Uterus (tissue), 4 donors: ENCODE results near the gene SCAF4. TPM values are rescaled to one million over a fixed set of nuclear protein-coding genes. Genes with fewer than 3 reads are reported as not detected.
"Not testable (repeated sequence)": the region's sequence is repeated elsewhere in the genome, so short reads cannot be mapped to it uniquely, and the experiment has no call there.

Experiments
- DNase-seq, 2 donors: peaks; one replicate each; pipeline ENCODE4 v3.0.0-alpha.2; 2019 to 2020
- H3K27ac ChIP-seq, 2 donors: fragments of 200-600 bp; sonication (generic); 1 replicate in 1 of 2; 2 replicates in 1 of 2; pipeline ENCODE4 v1.5.1; 2016 to 2018
- H3K27me3 ChIP-seq, 2 donors: fragments of 200-600 bp; sonication (generic); one replicate each; pipeline ENCODE4 v1.5.1; 2018 to 2019; ENCODE audit warnings: control low read depth in 1 of 2
- H3K36me3 ChIP-seq, 2 donors: fragments of 200-600 bp; sonication (generic); one replicate each; pipeline ENCODE4 v1.5.1; 2019; ENCODE audit warnings: control low read depth in 1 of 2
- H3K4me1 ChIP-seq, 2 donors: fragments of 200-600 bp; sonication (generic); one replicate each; pipeline ENCODE4 v1.5.1; 2018 to 2019; ENCODE audit warnings: control low read depth in 1 of 2
- H3K4me3 ChIP-seq, 2 donors: fragments of 200-600 bp; sonication (generic); 1 replicate in 1 of 2; 2 replicates in 1 of 2; pipeline ENCODE4 v1.5.1; 2018 to 2019; ENCODE audit warnings: mild to moderate bottlenecking in 1 of 2
- H3K9me3 ChIP-seq, 2 donors: fragments of 200-600 bp; sonication (generic); one replicate each; pipeline ENCODE4 v1.5.1; 2019; ENCODE audit warnings: control low read depth in 1 of 2
- POLR2A ChIP-seq, 2 donors: fragments of 450-650 bp; IDR thresholded peaks; one replicate each; pipeline ENCODE4 v1.6.1; 2016; ENCODE audit warnings: antibody characterized with exemption in 2 of 2, mild to moderate bottlenecking in 1 of 2, moderate library complexity in 1 of 2
- intact Hi-C: fragments of 100-400 bp; cut with DNase I; formaldehyde crosslinking; loops from one replicate; pipeline ENCODE4 v1.15.1; 2023; ENCODE audit warnings: low total_unique reads
- total RNA-seq, 4 donors: library from RNA; depleted of rRNA in 3 of 4; stranded (reverse); fragments of >200 nt in 3 of 4; gene quantifications; one replicate each; pipeline versions ENCODE4 v1.1.0 to v1.2.4, GENCODE V29; 2014 to 2023
- TF ChIP-seq, protein P1 (sequence below), 4 experiments: fragments of 200-600 bp in 2 of 4; fragments of 450-650 bp in 2 of 4; sonication (generic) in 2 of 4; IDR thresholded peaks; one replicate each; pipeline ENCODE4 v1.5.1; 2016 to 2019; ENCODE audit warnings: antibody characterized with exemption in 4 of 4, mild to moderate bottlenecking in 2 of 4, moderate library complexity in 1 of 4
- donor health status: DM: yes; HTN: yes; CAD: no.

SCAF4 gene
- total RNA-seq, 4 donors from 2014 or later: 4.9 to 50.5 (median 13.4) TPM

DNA sequence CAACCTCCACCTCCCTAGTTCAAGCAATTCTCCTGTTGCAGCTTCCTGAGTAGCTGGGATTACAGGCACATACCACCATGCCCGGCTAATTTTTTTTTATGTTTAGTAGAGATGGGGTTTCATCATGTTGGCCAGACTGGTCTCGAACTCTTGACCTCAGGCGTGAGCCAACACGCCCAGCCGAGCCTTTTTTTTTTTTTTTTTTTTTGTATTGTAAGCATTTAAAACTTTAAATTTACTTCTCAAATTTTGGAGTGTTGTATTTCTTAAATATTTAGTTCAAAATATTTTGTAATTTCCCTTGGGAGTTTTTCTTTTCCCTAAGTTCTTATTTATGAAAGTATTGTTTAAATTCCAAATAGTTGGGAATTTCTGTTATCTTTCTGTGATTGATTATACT, 9.2 kb upstream of the SCAF4 start:
- Histone ChIP-seq H3K4me3 (no peak overlapping the region), H3K4me1 (no peaks in the 10 kb centered on the region), H3K36me3 (no peaks in the 10 kb centered on the region), H3K9me3 (no peaks in the 10 kb centered on the region), H3K27ac (no peak overlapping the region), H3K27me3 (no peaks in the 10 kb centered on the region)
- no peak for DNase-seq
- intact Hi-C loops: no loop called here
- TF ChIP-seq, protein P1, sequence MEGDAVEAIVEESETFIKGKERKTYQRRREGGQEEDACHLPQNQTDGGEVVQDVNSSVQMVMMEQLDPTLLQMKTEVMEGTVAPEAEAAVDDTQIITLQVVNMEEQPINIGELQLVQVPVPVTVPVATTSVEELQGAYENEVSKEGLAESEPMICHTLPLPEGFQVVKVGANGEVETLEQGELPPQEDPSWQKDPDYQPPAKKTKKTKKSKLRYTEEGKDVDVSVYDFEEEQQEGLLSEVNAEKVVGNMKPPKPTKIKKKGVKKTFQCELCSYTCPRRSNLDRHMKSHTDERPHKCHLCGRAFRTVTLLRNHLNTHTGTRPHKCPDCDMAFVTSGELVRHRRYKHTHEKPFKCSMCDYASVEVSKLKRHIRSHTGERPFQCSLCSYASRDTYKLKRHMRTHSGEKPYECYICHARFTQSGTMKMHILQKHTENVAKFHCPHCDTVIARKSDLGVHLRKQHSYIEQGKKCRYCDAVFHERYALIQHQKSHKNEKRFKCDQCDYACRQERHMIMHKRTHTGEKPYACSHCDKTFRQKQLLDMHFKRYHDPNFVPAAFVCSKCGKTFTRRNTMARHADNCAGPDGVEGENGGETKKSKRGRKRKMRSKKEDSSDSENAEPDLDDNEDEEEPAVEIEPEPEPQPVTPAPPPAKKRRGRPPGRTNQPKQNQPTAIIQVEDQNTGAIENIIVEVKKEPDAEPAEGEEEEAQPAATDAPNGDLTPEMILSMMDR (IDR thresholded peaks at IDR 0.05): no peak
- TF ChIP-seq POLR2A (IDR thresholded peaks at IDR 0.05): no peak

DNA sequence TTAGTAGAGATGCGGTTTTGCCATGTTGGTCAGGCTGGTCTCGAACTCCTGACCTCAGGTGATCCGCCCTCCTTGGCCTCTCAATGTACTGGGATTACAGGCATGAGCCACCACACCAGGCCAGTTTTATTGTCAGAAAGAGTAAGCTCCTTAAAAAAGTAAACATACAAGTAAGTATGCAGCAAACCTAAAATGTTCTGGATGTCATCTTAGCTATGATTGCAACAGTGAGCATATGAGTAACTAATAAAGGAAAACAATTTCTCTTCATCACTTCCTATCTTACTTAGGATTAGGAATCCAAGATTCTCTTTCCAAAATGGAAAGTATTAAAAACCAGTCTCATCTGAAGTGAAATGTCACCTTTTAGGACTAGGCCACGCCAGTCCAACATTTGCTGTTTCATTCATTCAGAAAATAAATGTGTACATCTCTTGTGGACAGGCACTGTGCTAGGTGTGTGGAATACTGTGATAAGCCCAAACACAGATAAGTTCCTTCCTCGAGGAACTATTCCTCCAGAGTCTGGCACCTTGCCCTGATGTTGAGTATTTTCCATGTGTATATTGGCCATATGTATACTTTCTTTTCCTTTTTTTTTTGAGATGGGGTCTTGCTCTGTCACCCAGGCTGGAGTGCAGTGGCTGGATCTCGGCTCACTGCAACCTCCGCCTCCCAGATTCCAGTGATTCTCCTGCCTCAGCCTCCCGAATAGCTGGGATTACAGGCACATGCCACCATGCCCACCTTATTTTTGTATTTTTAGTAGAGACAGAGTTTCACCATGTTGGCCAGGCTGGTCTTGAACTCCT, 5.9 kb upstream of the SCAF4 start:
- DNase-seq, intact Hi-C loops, H3K9me3 ChIP-seq, H3K27me3 ChIP-seq, H3K4me1 ChIP-seq, H3K27ac ChIP-seq, H3K4me3 ChIP-seq, H3K36me3 ChIP-seq: not testable (repeated sequence)

DNA sequence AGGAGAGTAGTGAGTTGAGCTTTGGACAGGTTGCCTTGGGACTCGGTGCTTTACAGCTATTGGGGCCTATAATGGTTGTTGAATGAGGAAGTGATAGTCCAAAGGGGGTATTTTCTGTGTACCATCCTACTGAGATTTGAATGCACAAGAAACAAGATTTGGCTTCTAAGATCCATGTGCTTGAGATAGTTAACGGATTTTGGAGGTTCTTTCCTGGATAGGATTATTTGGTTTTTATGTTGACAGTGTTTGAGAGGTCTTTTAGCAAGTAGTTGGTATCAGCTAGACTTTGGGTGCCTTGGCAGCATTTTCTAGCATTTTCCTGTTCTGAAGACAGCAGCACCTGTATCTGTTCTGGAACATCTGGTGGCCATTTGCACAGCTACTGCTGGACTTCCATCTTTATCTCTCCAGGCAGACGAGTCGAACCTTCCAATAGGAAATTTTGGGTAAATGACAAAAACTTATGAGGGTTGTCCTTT, 3.6 kb upstream of the SCAF4 start:
- DNase-seq: no peak
- Histone ChIP-seq H3K4me3 (no peak overlapping the region), H3K36me3 (no peaks in the 10 kb centered on the region), H3K27me3 (no peaks in the 10 kb centered on the region), H3K4me1 (no peaks in the 10 kb centered on the region), H3K27ac (no peak overlapping the region), H3K9me3 (no peaks in the 10 kb centered on the region)
- TF ChIP-seq, protein P1 (IDR thresholded peaks at IDR 0.05): no peak
- no peak for TF ChIP-seq POLR2A (IDR thresholded peaks at IDR 0.05)
- intact Hi-C loops: no loop called here

DNA sequence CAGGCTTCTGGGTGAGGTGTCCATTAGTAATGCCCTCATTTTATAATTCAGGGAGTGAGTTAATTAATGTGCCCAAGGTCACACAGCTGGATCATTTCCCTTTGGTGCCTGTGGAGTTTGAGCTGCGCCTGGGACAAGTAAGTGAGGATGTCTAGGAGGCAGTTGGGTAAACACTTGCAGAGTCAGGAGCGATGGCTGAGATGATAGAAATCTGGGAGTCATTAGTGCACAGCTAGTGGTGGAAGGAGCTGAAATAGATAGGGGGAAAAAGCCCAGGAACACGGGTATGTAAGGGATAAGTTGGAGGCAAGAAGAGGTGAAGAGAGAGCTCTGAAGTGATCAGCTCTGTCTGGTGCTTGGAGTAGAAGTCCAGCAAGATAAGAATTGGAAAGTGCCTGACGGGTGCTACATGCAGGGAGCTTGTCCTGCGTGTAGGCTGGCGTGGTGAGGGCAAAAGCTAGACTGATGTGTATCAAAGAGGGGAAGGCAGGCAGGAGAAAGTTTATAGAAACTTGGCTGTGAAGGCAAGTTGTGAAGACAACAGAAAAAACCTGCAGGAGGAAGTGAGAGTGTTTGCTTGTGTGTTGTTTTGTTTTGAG, 1.7 kb upstream of the SCAF4 start:
- no peaks in the 10 kb centered on the region for H3K27me3 ChIP-seq
- H3K36me3 ChIP-seq: no peaks in the 10 kb centered on the region
- no peak for DNase-seq
- H3K4me1 ChIP-seq: peaks cover 0 to 16% of the 10 kb centered on the region in 2 donors
- no peak overlapping the region for H3K4me3 ChIP-seq
- intact Hi-C loops: no loop called here
- peak overlapping the region in 1 of 2 donors; percentile 80 for H3K27ac ChIP-seq
- no peaks in the 10 kb centered on the region for H3K9me3 ChIP-seq
- TF ChIP-seq POLR2A (IDR thresholded peaks at IDR 0.05): no peak
- TF ChIP-seq, protein P1 (IDR thresholded peaks at IDR 0.05): no peak

DNA sequence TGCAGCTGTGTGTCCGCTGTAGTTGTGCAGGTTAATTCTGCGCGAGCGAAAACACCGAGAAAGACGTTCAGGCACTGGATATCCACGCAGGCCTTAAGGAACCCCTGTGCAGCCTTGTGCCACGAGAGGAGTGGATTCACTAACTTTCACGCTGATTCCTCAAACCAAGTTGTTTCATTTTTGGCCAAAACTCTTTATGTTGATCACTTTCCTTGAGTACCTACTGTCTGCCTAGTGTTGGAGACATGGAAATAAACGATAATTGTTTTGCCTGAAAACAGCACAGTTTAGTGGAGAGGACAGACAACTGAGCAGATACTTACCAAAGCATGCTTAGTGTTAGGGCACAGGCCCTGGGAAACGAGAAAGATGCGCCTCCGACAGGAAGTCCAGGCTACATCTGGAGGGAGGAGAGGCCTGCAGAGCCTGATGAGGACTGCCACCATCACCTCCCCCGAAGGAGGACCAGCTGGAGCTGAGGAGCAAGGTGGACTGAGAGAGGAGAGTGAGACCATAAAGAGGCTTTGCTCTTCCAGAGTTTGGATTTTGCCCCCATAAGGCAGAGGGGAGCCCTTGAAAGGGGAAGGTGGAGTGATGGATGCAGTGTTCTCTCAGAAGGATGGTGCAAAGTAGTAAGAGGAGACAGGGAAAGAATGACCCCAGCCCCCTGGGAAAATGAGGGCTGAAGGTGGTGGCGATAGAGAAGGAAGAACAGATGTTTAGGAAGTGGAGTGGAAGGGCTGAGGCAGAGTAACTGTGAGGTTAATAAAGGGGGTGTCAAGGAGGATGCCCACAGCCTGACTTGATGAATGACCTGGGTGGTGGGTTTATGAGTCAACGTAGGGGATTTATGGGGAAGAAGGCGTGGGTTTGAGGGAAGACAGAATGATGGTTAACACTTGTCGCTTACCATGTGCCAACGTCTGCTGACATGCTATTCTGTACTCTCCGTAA, 956 bp upstream of the SCAF4 start:
- Histone ChIP-seq H3K4me3 (peak overlapping the region; percentile 60 to 88), H3K36me3 (no peaks in the 10 kb centered on the region), H3K27me3 (no peaks in the 10 kb centered on the region), H3K27ac (peak overlapping the region; percentile 80 to 91), H3K4me1 (peaks cover 0 to 21% of the 10 kb centered on the region in 2 donors), H3K9me3 (no peaks in the 10 kb centered on the region)
- intact Hi-C loops: no loop called here
- no peak for DNase-seq
- TF ChIP-seq, protein P1 (IDR thresholded peaks at IDR 0.05): no peak
